NCI-H187 treated with DMSO at 0.1 percent for 48 hours (cell line): ENCODE results near the gene ISOC2.

ENCODE experiments used
- DNase-seq: peaks from one replicate; lab custom pipeline; 2025; lab: John Stamatoyannopoulos, UW

The ISOC2 gene

GRCh38 chr19:55489711-55490477 lies 28.5 kb upstream of the ISOC2 start:
- no peak for DNase-seq

- DNase-seq, result no peak
Observed at GRCh38 chr19:55488986-55489710, 27.7 kb upstream of the ISOC2 start.

DNA sequence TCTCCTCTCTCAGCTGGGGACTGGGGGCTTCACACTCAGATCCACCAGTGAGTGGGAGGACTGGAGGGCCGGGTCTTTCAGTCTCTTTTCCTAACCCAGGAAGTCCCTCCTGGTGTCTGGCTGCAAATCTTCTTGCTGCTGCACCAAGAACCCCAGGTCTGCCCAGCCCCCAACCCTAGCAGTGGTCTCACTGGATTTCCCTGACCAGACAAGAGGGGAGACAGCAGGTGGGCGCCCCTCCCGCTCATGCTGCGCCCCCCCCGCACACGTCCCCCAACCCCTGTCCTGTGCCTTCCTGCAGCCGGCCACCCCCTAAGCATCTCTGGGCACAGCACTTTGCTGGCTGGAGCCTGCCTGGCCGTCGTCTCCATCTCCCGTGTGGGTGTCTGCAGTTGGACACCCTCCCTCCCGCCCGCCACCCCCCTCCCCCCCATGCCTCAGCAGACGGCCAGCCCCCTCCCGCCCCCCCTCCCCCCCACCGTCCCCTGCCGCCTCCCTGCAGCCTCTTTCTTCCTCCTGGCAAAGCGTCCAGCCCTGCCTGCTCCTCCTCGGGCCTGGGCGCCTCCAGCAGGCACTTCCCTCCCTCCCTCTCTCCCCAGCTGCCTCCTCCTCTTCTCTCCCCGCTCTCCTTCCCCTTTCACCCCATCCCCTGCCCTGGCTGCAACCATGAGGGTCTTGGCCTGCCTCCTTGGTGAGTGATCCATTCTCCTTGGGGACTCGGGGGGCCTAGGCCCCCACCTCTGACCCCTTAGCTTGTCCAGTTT lies 26.7 kb upstream of the ISOC2 start, which contains the start of gene SSC5D:
Gene SSC5D, plus strand, starts transcription at position 513 of the 764 bp plus-strand sequence. Its CDS starts 154 bp downstream, at position 667.
- DNase-seq, result no peak

DNA sequence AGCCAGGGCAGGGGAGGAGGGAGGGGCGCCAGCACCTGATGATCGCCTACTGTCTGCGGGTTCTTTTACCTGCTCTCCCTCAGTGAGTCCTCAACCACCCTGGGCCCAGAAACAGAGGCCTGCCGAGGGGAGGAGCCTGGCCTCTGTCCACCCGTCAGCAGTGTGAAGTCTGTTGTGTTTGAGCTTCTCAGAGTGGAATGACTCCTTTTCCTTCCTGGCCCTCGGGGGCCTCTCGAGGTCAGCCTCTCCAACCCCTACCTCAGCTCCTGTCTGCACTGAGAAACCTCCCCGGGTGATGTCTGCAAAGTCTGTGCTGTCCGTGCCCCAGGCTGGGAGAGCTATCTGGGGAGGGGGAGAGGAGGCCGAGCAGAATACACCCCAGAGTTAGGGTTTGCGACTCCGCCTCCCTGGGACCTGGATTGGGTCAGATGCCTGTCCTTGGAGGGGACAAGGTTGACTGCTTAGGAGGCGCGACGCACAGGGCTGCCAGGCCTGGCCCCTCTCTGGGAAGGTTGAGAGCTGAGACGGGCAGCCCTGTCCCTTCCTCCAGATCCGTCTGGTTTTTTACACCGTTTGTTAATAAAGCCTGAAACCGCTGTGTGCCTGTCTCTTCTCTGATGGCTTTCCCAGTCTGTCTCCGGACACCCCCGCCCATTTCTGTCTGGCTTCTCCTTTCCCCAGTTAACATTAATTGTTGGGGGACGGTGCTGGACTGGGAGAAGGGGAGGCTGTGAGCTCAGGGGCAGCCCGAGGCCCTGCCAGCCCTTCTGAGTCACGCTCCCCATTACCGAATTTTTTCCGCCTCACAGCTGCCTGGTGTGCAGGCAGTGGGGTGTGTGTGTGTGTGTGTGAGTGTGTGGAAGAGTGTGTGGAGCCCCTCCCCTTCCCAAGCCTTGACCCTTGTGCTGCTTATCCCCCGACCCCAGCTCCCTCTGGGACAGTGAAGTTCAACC lies 25.8 kb upstream of the ISOC2 start:
- DNase-seq, result no peak

GRCh38 chr19:55486043-55486970 lies 24.9 kb upstream of the ISOC2 start:
- no peak for DNase-seq

- no peak for DNase-seq
Observed at GRCh38 chr19:55485439-55486011, 24.1 kb upstream of the ISOC2 start.

- DNase-seq, result no peak
Observed at GRCh38 chr19:55484593-55485438, 23.4 kb upstream of the ISOC2 start, which contains the start of gene NAT14. Gene NAT14, plus strand, starts transcription at chr19:55485188. Its CDS starts 521 bp downstream, at chr19:55485709.

- DNase-seq, result no peak
Observed at GRCh38 chr19:55483706-55484592, 22.5 kb upstream of the ISOC2 start.

DNA sequence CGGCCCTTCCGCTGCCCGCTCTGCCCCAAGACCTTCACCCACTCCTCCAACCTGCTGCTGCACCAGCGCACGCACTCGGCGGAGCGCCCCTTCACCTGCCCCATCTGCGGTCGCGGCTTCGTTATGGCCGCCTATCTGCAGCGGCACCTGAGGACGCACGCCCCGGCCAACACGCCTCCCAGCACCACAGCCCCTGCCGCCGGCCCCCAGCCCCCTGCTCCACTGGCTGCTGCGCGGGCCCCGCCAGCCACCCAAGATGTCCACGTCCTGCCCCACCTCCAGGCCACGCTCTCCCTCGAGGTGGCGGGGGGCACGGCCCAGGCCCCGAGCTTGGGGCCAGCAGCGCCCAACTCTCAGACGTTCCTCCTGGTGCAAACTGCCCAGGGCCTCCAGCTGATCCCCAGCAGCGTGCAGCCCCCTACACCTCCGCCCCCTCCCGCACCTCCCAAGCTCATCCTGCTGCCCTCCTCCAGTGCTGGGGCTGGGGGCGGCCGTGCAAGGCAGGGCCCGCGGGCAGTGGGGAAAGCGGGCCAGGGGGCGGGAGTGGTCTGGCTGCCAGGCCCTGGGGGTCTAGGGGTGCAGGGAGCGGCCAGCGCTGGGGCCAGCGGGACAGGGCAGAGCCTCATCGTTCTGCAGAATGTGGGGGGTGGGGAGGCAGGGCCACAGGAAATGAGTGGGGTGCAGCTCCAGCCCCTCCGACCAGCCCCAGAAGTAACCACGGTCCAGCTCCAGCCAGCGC lies 21.7 kb upstream of the ISOC2 start:
- DNase-seq, result no peak

DNA sequence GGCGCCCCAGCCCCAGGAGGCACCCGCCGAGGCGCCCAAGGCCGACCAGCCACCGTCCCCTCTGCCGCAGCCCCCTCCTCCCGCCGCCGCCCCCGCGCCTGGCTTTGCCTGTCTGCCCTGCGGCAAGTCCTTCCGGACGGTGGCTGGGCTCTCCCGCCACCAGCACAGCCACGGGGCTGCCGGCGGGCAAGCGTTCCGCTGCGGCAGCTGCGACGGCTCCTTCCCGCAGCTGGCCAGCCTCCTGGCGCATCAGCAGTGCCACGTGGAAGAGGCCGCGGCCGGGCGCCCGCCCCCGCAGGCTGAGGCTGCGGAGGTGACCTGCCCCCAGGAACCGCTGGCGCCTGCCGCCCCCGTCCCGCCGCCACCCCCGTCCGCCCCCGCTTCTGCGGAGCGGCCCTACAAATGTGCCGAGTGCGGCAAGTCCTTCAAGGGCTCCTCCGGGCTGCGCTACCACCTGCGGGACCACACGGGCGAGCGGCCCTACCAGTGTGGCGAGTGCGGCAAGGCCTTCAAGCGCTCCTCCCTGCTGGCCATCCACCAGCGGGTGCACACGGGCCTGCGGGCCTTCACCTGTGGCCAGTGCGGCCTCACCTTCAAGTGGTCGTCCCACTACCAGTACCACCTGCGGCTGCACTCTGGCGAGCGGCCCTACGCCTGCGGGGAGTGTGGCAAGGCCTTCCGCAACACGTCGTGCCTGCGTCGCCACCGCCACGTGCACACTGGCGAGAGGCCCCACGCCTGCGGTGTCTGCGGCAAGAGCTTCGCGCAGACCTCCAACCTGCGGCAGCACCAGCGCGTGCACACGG lies 20.9 kb upstream of the ISOC2 start:
- no peak for DNase-seq

DNA sequence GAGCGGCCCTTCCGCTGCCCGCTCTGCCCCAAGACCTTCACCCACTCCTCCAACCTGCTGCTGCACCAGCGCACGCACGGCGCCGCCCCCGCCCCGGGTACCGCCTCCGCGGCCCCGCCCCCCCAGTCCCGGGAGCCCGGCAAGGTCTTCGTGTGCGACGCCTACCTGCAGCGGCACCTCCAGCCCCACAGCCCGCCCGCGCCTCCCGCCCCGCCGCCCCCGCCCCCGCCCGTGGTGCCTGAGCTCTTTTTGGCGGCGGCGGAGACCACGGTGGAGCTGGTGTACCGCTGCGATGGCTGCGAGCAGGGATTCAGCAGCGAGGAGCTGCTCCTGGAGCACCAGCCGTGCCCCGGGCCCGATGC lies 20.3 kb upstream of the ISOC2 start:
- no peak for DNase-seq

DNA sequence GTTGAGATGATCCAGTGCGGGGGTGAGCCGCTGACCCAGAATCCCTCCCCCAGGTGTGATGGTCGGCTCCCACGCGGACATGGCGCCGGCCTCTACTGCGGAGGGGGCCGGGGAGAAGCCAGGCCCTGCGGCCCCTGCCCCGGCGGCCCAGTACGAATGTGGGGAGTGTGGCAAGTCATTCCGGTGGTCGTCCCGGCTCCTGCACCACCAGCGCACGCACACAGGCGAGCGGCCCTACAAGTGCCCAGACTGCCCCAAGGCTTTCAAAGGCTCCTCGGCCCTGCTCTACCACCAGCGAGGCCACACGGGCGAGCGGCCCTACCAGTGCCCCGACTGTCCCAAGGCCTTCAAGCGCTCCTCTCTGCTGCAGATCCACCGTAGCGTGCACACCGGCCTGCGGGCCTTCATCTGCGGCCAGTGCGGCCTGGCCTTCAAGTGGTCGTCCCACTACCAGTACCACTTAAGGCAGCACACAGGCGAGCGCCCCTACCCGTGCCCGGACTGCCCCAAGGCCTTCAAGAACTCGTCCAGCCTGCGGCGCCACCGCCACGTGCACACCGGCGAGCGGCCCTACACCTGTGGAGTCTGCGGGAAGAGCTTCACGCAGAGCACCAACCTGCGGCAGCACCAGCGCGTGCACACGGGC lies 19.8 kb upstream of the ISOC2 start:
- no peak for DNase-seq

DNA sequence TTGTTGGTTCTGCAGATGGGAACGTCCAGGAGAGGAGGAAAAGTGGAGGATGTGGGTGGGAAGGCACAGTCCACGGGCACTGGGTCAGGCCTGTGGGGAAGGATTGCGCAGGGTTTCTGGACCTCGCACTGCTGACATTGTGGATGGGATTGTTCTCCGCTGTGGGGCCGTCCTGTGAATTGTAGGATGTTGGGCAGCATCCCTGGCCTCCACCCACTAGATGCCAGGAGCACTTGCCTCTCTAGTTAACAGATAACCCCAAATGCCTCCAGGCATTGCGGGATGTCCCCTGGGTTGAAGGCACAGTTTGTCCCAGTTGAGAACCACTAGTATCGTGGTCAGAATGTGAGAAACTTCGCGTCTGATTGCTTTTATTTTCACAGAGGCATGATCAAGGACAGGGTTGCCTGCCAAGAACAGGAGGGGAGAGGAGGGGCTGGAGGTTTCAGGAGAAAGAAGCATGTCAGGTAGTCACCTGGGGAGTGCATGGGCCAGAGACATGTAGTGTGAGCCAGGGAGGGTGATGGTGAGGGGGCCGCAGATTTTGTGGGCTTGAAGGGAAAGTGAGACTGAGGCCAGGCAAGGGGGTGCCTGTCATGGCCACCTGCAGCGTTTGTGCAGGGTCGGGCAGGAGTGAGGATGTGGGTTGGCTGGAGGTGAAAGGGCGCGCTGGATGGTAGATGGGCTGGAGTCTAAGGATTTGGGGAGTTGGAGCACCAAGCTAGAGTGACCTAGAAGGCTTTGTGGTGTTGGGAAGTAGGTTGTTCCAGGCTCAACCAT lies 18.2 kb upstream of the ISOC2 start:
- no peak for DNase-seq

- DNase-seq, result no peak
Observed at GRCh38 chr19:55479045-55479444, 17.6 kb upstream of the ISOC2 start.

DNA sequence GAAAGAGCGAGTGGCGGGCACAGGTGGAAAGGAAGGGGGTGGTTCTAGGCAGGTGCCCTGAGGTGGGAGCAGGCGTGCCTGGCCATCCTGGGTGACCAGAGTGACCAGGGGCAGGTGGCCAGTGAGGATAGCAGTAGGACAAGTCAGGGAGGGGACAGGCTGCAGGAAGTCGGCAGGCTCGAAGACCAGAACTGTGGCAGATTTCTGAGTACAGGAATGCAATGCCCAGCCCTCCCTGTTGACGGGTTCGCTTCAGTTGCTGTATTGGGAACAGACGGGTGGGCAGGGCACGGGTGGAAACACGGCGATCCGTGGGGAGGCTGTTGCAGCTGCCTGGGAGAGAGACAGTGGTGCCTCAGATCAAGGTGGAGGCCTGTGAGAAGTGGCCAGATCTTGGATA lies 16.9 kb upstream of the ISOC2 start:
- no peak for DNase-seq
